HFFc6 (cell line): ENCODE results near the gene OPCML. TPM values are rescaled to one million over a fixed set of nuclear protein-coding genes. Genes with fewer than 3 reads are reported as not detected.

Experiments used
- DNase-seq: peaks from one replicate; pipeline ENCODE4 v3.0.0-alpha.2; 2018
- H3K27ac Mint-ChIP-seq: 2 replicates; pipeline ENCODE4 v1.8.0; 2020; ENCODE audit warnings: mild to moderate bottlenecking, mixed read lengths
- H3K27me3 Mint-ChIP-seq: 2 replicates; pipeline ENCODE4 v1.8.0; 2021; ENCODE audit warnings: mild to moderate bottlenecking, moderate library complexity, mixed read lengths; ENCODE audit not compliant: insufficient read depth
- H3K36me3 Mint-ChIP-seq: 2 replicates; pipeline ENCODE4 v1.8.0; 2021; ENCODE audit warnings: low read depth, mixed read lengths
- H3K4me1 Mint-ChIP-seq: 2 replicates; pipeline ENCODE4 v1.8.0; 2020; ENCODE audit warnings: low read depth, mixed read lengths
- H3K4me3 Mint-ChIP-seq: 2 replicates; pipeline ENCODE4 v1.8.0; 2020; ENCODE audit warnings: mild to moderate bottlenecking, moderate library complexity, mixed read lengths
- H3K9me3 Mint-ChIP-seq: 2 replicates; pipeline ENCODE4 v1.8.0; 2020; ENCODE audit warnings: mild to moderate bottlenecking, mixed read lengths
- total RNA-seq, 6 experiments: library from RNA; stranded (reverse); fragmentation: NEBNext Ultra II Directional; extraction: Animal tissue kit (Norgen Biotek cat#: 25700); gene quantifications; 2 replicates in 1 of 6; 3 replicates in 5 of 6; pipeline ENCODE4 v1.2.3, GENCODE V29; 2021
- TF ChIP-seq, protein P1 (sequence below): fragments of 200-600 bp; sonication (generic); IDR thresholded peaks from 2 replicates; pipeline ENCODE4 v1.5.0; 2021; ENCODE audit warnings: antibody characterized with exemption, mild to moderate bottlenecking

OPCML gene
- total RNA-seq, 6 experiments from 2014 or later, result 0.11 to 1.7 (median 0.33) TPM

DNA sequence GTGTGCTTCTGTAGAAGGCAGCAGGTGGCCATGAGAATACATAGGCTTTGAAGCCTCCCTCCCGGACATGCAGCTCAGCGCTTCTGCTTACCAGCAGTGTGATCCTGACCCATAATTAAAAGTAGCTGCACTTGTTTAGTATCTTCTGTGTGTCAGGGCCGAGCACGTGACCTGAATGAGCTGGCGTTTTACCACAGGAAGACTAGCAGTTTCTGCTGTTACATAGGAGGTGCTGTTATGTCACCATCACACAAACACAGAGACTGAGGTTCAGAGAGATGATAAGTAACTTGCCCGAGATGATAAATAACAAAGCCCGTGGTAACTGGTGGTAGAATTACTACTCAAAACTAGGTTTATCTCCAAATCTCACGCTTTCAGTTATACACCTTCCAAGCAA is 329.5 kb downstream of the OPCML start:
- no peak for DNase-seq
- TF ChIP-seq, protein P1, sequence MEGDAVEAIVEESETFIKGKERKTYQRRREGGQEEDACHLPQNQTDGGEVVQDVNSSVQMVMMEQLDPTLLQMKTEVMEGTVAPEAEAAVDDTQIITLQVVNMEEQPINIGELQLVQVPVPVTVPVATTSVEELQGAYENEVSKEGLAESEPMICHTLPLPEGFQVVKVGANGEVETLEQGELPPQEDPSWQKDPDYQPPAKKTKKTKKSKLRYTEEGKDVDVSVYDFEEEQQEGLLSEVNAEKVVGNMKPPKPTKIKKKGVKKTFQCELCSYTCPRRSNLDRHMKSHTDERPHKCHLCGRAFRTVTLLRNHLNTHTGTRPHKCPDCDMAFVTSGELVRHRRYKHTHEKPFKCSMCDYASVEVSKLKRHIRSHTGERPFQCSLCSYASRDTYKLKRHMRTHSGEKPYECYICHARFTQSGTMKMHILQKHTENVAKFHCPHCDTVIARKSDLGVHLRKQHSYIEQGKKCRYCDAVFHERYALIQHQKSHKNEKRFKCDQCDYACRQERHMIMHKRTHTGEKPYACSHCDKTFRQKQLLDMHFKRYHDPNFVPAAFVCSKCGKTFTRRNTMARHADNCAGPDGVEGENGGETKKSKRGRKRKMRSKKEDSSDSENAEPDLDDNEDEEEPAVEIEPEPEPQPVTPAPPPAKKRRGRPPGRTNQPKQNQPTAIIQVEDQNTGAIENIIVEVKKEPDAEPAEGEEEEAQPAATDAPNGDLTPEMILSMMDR, result no peak
- H3K27ac Mint-ChIP-seq, result no peak overlapping the region
- H3K27me3 Mint-ChIP-seq, result no peaks in the 10 kb centered on the region; the same call in 1 of the 2 replicates
- no peaks in the 10 kb centered on the region for H3K4me1 Mint-ChIP-seq
- H3K9me3 Mint-ChIP-seq, result peaks cover 57% of the 10 kb centered on the region
- no peak overlapping the region for H3K4me3 Mint-ChIP-seq
- no peaks in the 10 kb centered on the region; the same call in 1 of the 2 replicates for H3K36me3 Mint-ChIP-seq

DNA sequence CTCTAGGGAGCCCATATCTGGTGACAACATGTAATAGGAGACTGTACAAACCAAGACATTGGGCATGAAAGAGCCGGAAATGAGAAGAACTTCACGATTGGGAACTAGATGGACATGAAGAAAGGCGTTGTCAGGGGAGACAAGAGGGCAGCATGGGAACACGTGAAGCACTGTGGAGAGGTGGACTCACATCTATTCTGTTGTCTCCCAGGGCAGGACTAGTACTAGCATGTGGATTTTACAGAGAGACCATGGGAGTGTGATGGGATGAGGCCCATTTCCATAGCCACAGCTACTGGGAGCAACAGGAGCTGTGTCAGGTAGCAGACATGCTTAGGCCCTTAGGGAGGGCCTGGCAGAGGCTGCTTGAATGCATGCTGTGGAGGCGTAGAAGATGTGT is 333.9 kb downstream of the OPCML start:
- TF ChIP-seq, protein P1, result no peak
- H3K4me1 Mint-ChIP-seq, result no peaks in the 10 kb centered on the region
- no peak overlapping the region for H3K27ac Mint-ChIP-seq
- no peak for DNase-seq
- no peaks in the 10 kb centered on the region; the same call in 1 of the 2 replicates for H3K36me3 Mint-ChIP-seq
- no peak overlapping the region for H3K4me3 Mint-ChIP-seq
- H3K9me3 Mint-ChIP-seq, result peaks cover 48% of the 10 kb centered on the region
- H3K27me3 Mint-ChIP-seq, result no peaks in the 10 kb centered on the region; the same call in none of the 2 replicates

DNA sequence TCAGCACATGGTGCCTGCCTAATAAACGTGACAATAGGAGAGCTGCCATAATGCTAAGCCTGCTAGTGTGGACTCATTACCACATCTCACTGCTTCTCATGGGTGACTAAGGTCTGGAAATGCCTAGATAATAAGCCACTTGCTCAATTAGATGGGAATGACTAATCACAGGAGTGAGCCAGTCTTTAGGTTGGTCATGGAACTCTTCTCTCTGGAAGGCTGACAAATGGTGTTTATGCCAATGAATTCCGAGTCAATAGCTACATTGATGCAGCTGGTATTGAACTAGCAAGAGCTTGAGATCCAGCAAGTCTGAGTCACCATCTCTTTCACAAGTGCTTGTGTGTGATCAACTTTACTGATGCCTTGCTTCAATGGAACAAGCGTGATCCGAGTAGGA is 334.9 kb downstream of the OPCML start:
- Mint-ChIP-seq H3K36me3 (no peaks in the 10 kb centered on the region; the same call in 1 of the 2 replicates), H3K4me3 (no peak overlapping the region), H3K27ac (no peak overlapping the region), H3K4me1 (no peaks in the 10 kb centered on the region), H3K9me3 (peaks cover 44% of the 10 kb centered on the region), H3K27me3 (no peaks in the 10 kb centered on the region; the same call in none of the 2 replicates)
- DNase-seq, result no peak
- TF ChIP-seq, protein P1, result no peak

- TF ChIP-seq, protein P1, result no peak
- no peak overlapping the region for H3K27ac Mint-ChIP-seq
- H3K36me3 Mint-ChIP-seq, result no peaks in the 10 kb centered on the region; the same call in 1 of the 2 replicates
- no peaks in the 10 kb centered on the region for H3K4me1 Mint-ChIP-seq
- DNase-seq, result no peak
- H3K4me3 Mint-ChIP-seq, result no peak overlapping the region
- H3K9me3 Mint-ChIP-seq, result peaks cover 50% of the 10 kb centered on the region
- H3K27me3 Mint-ChIP-seq, result peaks cover 2% of the 10 kb centered on the region; the same call in 1 of the 2 replicates
These were observed 340.4 kb downstream of the OPCML start for GRCh38 chr11:133191931-133192330.

- TF ChIP-seq, protein P1, result no peak
- H3K4me3 Mint-ChIP-seq, result no peak overlapping the region
- no peak for DNase-seq
- H3K4me1 Mint-ChIP-seq, result no peaks in the 10 kb centered on the region
- H3K36me3 Mint-ChIP-seq, result peaks cover 10% of the 10 kb centered on the region
- no peak overlapping the region for H3K27ac Mint-ChIP-seq
- peaks cover 65% of the 10 kb centered on the region for H3K9me3 Mint-ChIP-seq
- H3K27me3 Mint-ChIP-seq, result peaks cover 3% of the 10 kb centered on the region
These were observed 350.6 kb downstream of the OPCML start for GRCh38 chr11:133181667-133182066.

DNA sequence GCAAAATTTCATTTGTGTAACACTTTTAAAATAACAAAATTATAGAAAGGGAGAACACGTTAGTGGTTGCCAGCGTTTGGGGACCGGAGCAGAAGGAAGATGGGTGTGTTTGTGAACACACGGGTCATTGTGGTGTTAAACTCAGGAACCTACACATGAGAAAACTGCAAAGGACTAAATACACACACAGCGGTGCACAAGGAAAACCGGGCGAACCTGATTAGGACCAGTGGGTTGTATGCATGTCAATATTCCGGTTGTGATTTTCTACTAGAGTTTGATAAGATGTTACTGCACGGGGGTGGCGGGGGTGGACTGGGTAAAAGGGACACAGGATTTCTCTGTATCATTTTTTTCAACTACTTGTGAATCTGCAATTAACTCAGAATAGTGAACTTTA is 351.2 kb downstream of the OPCML start:
- no peak overlapping the region for H3K4me3 Mint-ChIP-seq
- peaks cover 3% of the 10 kb centered on the region for H3K27me3 Mint-ChIP-seq
- no peak overlapping the region for H3K27ac Mint-ChIP-seq
- DNase-seq, result no peak
- TF ChIP-seq, protein P1, result no peak
- no peaks in the 10 kb centered on the region for H3K4me1 Mint-ChIP-seq
- H3K36me3 Mint-ChIP-seq, result peaks cover 10% of the 10 kb centered on the region
- peaks cover 66% of the 10 kb centered on the region for H3K9me3 Mint-ChIP-seq
